GM21381 (cell line): Measurements from ENCODE around the gene PRCP.
A peak's percentile ranks its signal among the peaks of the same experiment; 100 is the strongest.

Source experiments
- ATAC-seq: cut with Tn5 transposase; IDR thresholded peaks from one replicate; pipeline ENCODE4 v1.9.1; 2021; ENCODE audit warnings: mild to moderate bottlenecking, moderate library complexity; ENCODE audit not compliant: unreplicated experiment

Gene PRCP

DNA sequence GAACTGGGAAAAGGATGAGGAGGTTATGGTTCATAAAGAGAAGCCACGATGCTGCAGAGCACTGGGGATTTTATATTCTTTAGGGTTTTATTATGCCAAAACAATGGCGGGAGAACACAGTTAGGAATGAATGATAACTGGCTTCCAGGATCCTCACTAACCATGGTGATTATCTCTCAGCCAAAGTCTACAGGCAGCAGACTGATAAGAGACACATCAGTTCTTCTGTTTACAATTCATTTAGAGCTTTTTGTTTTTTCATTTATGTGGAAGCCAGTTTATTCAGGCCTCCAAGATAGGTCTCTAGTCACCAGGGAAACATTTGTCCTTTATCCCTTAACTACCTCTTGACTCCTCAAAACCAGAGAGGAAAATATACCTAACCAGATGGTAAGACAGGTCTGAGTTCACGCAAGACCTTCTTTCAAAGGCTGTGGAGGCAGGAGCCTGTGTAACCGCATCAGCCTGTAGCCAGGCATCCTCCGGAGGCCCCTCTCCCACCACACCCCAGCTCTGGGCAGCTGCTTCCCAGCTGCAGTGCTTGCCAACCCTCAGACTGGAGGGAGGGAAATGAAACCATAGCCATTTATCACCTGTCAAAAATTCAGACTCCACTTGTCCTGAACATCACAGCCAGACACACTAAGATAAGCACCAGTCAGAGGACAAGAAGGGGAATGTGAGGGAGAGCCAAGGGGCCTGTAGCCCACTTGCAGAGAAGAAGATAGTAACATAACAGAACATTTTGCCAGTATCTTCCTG lies 109.3 kb downstream of the PRCP start:
- no peak for ATAC-seq

DNA sequence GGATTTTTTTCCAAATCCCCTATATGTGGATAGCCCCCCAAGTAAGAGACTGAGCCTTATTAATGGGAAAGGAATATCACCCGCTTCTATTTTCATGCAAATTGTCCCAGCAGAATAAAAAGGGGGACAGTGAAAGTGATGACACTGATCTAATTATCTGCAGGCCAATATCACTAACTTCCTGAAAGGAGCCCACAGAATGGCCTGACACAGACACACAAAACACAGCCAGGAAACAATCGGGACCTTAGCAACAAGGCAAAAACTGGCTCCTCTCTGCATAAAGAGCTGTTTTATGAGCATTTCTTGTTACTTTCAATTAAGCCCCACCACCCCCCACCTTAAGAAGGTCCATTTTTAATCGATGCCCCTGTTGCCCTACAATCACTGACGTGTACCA lies 112.2 kb downstream of the PRCP start:
- ATAC-seq, result no peak

DNA sequence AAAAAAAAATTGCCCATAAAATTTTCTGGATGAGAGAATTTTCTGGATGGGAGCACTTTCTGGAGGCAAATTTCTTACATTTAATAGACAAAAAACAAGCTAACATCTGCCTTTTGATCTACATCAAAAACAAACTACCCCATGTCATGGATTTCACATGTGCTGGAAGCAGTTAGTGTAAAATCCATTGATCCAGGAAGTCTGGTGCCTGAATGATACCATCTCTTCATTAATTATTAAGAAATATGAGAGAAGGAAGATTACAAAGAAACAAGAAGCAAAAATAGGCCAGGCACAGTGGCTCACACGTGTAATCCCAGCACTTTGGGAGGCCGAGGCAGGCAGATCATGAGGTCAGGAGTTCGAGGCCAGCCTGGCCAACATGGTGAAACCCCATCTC lies 113.4 kb downstream of the PRCP start:
- ATAC-seq, result no peak

DNA sequence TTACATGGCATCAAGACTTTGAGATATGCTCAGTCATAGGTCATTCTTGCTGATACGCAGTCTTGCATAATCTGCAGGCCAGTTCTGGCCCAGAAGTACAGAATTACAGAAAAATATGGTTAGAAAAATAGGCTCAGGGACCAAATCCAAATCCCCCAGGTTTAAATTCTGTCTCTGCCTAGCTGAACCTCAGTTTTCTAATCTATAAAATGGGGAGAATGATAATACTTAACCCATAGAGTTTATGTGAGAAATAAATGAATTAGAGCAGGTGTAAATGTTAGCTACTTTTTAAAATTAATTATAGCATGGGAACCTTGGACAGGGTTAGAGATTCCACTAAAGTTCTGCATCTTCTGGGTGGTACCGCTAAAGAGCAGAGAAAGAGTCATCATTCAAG lies 114.2 kb downstream of the PRCP start:
- ATAC-seq, result no peak

DNA sequence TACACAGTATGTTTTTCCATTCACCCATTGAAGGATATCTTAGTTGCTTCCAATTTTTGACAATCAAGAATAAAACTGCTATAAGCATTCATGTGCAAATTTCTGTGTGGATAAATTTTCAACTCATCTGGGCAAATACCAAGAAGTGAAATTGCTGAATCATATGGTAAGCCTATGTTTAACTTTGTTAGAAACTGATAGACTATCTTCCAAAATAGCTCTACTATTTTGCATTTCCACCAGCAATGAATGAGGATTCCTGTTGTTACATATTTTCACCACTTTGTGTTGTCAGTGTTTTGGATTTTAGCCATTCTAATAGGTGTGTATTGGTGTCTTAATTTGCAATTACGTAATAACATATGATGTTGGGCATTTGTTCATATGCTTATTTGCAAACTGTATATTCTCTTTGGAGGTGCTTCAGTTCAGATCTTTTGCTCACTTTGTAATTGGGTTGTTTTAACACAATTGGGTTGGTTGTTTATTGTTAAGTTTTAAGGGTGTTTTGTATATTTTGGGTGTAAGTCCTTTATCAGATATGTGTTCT lies 117.3 kb downstream of the PRCP start:
- ATAC-seq, result no peak

DNA sequence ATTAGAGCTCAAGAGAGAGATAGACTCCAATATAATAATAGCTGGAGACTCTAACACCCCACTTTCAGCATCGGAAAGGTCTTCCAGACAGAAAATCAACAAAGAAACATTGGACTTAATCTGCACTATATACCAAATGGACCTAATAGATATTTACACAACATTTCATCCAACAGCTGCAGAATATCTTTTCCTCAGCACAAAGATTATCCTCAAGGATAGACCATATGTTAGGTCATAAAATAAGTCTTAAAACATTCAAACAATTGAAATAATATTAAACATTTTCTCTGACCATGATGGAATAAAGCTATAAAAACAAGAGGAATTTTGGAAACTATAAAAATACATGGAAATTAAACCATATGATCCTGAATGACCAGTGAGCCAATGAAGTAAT lies 121.5 kb downstream of the PRCP start:
- ATAC-seq, result no peak

DNA sequence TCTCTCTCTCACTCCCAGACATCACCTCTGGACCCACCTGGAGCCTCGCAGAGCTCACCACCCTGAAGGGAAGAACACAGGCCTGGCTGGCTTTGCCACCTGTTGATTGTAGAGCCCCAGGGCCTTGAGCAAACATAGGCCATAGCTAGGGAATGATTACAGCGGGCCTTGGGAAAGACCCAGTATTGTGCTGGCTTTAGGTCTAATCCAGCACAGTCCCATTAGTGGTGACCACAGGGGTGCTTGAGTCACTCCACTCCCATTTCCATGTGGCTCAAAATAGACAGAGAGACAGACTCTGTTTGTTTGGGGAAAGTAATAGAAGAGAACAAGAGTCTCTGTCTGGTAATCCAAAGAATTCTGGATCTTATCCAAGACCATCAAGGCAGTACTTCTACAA lies 123.9 kb downstream of the PRCP start:
- no peak for ATAC-seq

DNA sequence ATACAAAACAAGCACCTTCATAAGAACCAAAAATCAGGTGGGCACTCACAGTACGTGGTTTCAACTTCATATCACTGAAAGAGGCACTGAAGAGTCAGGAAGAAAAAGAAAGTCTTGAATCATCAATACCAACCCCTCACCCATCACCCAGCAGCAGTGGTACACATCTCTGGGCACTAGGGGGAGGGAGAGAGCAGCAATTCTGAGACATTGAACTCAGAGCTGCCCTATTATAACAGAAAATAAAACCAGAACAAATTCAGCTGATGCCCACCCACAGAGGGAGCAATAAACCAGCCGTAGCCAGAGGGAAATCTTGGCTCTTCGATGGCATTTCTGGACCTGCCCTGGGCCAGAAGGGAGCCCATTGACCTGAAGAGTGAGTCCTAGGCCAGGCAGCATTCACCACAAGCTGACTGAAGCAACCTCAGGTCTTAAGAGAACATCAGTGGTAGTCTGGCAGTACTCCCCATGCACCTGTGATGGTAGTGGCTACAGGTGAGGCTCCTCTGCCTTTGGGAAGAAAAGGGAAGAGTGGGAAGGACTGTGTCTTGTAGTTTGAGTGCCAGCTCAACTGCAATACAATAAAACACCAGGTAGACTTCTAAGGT lies 124.4 kb downstream of the PRCP start:
- peak; percentile 98 for ATAC-seq

DNA sequence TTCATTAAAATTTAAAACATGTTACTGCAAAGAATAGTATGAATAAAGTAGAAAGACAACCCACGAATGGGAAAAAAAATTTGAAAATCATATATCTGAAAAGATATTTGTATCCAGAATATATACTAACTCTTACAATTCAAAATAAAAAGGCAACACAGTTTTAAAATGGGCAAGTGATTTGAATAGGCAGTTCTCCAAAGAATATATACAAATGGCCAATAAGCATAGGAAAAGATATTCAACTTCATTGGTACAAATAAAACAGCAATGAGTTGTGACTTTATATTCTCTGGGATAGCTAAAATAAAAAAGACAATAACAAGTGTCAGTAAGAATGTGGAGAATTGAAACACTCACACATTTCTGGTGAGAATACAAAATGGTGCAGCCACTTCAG lies 125.0 kb downstream of the PRCP start:
- ATAC-seq, result no peak
